GM18526 (cell line): Measurements from ENCODE around the gene DDX24.

Experiments
- POLR2A ChIP-seq: IDR thresholded peaks from 3 replicates; pipeline ENCODE4 v1.6.1; 2011; ENCODE audit not compliant: insufficient read length; ENCODE audit errors: extremely low read depth

The DDX24 gene

DNA sequence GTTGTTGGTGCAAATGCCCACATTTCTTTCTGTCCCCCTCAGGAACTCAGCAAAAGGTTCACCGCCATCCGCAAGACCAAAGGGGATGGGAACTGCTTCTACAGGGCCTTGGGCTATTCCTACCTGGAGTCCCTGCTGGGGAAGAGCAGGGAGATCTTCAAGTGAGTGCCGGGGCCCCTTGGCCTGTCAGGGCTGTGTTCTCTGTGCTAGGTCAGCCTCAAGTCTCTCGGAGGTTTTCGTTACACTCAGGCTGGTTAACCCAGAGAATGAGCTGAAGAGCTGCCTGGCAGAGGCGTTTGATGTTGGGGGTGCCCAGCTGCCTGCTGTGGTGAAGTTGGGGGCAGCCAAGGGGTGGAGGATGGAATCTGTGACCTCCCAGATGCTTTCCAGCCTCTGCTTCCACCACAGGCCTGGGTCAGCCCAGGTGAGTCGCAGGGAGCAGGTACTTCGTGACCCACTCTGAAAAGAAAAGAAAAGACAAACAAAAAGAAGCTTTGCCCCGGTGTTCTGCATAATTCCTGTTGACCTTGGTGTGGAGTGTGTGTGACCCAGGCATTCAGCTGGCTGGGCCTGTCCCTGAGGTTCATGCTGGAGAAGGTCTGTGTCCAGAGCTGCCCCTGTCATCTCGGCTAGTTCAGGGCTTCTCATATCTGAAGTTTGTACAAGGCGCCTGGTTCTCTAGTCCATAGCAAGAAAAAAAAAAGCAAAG lies 41.9 kb downstream of the DDX24 start:
- TF ChIP-seq POLR2A, result no peak

DNA sequence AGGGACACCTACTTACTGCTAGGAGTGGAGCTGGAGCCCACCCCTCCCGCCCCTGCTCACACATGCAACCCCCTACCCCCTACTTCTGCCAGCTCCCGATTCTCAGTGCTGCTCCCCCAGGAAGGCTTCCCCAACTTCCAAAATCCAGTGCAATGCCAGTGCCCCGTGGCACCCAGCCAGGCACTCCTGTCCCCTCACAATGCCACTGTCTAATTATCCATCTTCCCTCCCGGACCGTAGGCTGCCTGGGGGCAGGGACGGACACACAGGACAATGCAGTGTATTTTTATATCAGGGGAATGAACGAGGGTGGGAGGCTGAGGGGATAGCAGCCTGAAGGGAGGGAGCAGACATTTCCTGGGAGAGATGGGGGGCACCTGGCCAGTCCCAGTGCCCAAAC lies 42.5 kb downstream of the DDX24 start:
- no peak for TF ChIP-seq POLR2A

DNA sequence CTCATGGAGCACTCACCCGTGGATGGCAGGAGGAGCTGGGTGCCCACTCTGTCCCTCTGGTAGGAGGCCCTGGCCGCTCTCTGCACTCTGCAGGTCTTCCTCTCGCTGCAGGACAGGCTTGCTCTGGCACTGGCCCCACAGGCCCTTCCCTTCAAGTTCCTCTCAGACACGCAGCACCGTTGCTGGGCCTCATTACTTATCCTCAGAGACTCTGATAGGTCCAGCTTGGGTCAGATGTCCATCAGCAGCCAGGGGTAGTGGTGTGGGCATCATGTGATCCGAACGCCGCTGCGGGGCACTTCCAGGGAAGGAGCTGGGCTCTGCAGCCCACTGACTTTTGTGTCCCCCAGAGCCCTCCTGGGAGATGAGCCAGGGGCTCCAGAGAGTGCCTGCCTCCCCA lies 43.0 kb downstream of the DDX24 start:
- no peak for TF ChIP-seq POLR2A

DNA sequence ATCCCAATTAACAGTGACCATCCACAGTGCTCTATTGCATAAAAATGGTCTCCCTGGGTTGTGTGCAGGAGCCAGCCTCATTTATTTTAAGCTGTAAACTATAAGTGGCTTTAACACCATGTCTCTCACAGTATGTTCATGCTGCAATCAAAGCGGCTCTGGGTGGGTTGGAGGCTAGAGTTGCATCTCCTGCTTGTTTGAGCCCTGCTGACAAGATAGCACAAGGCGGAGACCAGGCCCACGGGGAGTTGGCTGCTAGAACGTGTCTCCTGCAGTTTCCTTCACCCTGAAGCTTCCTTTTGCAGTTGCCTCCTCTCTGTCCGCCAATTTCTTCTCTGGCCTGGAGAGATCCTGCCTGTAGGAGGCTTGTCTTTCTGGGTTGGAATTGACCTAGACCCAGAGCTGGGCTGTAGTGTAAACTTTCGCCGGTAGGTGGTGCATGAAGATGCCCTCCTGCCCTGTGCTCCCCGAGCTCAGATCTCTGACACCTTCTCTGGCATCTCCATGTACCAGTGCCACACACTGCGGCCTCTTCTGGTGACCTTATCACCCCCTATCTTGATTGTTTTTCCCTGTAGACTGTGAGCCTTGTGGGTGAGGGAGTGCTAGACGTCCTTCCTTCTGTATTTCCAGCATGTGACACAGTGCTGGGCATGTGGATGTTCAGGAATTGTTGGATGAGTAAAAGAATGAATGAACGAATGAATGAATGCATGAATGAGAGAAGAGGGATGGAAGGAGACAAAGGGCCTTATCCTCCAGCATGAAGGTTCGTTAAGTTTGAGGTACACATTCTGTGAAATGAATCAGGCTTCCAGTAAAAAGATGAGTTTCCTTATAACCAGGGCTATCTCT lies 44.5 kb downstream of the DDX24 start:
- no peak for TF ChIP-seq POLR2A

DNA sequence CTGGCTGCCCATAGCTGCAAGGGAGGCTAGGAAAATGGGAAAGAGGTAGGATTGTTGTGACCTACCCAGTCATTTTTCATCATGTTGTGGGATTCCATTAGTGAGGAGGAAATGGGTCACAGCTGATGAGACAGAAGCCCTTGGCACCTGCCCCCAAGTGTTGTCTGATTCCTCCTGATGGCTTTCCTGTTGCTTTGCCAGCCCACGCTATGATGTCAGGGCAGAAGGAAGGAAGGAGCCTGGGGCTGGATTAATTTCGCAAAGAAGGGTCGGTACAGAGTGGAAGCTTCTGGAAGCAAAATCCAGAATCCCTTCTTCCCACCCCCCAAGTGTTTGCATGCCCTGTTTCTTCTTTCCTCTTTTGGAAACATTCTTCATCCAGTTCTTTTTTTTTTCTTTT lies 46.1 kb downstream of the DDX24 start:
- no peak for TF ChIP-seq POLR2A

DNA sequence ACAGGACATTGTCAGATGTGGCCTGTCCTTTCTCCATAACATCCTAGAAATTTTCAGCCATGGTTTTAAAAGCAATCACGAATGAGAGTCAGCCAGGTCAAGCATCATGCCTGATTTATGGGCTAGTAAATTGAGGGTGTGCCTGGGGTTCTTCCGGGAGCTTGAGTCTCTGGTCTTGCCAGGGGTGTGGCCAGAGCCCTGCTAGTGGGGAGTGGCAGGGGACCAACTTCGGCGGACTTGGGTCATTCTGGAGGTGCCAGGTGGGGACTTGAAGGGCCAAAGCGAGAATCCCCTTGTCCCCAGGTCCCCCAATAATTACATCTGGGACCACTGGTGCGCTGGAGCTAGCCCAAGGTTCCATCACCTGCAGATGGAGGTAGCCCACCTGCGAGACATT lies 49.1 kb downstream of the DDX24 start:
- no peak for TF ChIP-seq POLR2A

DNA sequence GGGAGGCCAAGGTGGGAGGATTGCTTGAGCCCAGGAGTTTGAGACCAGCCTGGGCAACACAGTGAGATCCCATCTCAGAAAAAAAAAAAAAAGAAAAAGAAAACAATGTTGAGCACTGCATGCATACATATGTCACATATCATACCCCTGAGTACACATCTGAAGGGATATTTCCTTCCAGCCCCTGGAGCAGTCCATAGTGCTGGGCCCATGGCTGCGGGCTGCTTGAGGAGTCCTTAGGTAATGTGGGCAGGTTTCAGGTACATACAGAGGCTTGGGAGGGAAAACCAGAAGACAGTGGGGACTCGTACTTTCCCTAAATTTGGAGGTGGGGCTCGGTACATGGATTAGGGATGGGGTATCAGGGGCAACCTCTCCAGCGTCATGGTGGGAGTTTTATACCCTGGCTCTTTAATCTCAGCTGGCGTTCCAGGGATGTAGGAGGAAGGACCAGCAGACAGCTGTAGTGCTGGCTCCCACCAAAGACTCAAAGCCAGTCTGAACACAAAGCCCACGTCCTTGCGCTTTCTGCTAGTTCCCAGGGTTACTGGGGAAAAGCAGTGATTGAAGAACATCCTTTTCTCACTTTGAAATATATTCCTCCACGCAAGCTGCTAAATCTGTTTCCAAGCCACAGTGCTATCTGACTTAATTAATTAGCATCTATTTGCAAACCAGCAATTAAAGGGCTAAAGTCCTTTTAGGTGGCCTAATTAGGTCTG lies 49.7 kb downstream of the DDX24 start:
- no peak for TF ChIP-seq POLR2A

DNA sequence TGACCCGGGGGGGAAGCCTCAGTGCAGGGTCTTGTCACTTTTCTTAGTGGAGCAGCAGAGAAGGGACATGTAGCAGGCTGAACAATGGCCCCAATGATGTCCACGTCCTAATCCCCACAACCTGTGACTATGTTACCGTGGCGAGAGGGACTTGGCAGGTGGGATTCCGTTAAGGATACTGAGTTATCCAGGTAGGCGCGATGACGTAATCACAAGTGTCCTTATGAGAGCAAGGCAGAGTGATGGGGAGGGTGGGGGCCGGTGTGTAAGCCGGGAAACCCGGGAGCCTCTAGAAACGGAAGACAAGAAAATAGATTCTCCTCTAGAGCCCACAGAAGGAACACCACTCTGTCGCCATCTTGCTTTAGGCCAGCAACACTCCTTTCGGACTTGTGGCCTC lies 50.4 kb downstream of the DDX24 start:
- TF ChIP-seq POLR2A, result no peak

DNA sequence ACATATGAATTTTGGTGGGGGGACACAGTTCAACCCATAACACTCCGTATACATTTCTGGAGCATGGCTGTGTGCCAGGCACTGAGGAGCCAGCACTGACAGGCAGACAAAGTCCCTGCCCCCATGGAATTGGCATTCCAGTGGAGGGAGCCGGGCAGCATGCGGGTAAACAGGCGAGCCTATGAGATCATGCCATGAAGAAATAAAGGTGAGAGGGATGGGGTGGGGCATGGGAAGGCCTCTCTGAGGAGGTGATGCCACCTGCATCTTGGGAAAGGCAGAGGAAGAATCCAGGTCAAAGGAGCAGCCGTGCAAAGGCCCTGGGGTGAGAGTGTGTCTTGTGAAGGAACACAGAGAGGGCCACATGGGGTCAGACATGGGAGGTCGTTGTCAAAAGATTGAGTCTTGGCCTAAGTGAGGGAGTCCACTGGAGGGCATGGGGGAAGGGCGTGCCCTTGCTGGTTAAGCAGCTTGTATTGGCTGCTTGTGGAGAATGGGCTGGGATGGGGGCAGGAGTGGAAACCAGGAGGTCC lies 51.3 kb downstream of the DDX24 start:
- no peak for TF ChIP-seq POLR2A

DNA sequence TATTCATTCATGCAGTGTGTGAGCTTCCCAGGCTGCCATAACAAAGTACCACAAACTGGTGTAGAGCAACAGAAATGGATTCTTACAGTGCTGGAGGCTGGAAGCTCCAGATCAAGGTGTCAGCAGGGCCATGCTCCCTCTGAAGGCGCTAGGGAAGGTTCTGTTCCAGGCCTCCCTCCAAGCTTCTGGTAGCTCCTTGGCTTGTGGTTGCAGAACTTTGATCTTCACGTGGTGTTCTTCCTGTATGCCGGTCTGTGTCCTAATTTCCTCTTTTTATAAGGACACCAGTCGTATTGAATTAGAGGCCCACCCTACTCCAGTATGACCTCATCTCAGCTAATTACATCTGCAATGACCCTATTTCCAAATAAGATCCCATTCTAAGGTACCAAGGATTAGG lies 51.7 kb downstream of the DDX24 start:
- no peak for TF ChIP-seq POLR2A

DNA sequence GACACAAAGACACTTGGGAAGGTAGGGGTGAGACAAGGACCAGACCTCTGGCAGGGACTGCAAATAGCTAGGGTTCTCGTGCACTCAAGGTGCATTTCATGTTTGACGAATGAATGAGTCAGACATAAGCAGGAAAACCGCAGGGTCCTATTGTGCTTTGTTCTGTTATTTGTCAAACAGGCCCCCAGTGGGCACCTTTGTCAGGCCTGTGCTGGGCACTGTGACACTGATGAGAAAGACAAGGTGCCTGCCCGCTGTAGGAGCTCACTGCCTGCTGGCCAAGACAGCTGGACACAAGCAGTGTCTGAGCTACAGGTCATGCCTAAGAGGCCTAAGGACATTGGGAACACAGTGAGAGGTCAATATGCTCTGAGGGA lies 52.6 kb downstream of the DDX24 start:
- TF ChIP-seq POLR2A, result no peak

DNA sequence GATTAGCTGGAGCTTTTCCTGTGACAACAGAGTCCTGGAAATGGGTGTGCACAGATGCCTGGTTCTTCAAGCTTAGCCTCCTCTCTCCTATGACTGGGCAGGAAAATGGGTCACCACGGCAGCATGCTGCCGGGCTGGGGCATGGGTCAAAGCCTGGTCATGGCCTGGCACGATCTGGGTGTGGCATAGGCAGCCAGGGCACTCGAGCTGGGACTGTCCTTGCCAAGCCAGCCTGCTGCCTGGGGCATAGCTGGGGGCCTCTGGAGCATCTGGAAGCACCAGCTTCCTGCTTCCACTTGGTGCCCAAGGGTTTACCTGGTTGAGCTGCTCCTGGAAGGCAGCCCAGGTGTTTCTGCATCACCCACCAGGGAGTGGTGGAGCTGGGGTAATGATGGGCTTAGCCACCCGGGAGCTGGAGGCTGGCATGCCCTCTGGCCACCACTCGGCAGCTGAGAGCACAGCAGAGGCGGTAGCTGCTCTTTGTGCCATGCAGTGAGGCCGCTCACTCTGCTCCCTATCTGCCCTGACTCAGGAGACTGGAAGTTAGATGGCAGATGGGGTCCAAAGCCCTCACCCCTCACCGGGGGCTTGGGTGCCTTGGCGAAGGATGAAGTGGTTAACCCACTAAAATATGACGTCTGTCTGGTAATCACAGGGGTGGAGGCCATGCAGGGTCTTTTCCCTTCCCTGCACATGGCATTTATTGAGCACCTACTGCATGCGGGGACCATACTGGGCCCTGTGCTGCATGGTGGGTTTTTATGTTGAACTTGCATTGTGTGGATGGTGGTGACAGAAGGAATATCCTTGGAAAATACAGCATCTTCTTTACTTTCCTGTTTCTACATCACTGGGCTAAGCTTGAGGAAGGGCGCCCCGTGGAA lies 53.2 kb downstream of the DDX24 start:
- no peak for TF ChIP-seq POLR2A

DNA sequence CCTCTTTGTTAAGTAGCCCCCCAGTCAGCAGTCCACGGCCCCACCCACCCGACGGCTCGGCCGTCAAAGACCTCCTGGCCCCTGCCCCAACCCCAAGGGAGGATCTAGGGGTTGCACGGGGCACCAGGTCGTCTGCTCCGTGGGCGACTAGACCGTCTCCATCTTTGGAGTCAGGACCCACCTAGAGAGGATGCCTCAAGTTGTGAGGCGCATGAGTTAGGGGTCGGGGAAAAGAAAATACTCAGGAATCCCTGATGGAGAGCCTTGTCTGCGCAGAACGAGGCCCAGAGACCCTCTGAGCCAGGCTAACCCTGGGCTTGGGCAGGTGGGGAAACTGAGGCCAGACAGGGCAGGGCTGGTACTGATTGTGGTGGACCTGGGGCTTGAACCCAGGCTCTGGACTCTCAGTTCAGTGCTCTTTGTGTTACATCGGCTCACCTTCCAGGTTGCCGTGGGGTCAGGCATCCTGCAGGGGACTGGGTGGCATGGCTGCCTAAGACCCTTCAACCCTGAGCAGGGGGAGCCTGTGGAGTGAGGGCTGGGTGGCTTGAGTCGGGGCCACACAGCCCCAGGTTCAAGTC lies 54.0 kb downstream of the DDX24 start:
- TF ChIP-seq POLR2A, result no peak

DNA sequence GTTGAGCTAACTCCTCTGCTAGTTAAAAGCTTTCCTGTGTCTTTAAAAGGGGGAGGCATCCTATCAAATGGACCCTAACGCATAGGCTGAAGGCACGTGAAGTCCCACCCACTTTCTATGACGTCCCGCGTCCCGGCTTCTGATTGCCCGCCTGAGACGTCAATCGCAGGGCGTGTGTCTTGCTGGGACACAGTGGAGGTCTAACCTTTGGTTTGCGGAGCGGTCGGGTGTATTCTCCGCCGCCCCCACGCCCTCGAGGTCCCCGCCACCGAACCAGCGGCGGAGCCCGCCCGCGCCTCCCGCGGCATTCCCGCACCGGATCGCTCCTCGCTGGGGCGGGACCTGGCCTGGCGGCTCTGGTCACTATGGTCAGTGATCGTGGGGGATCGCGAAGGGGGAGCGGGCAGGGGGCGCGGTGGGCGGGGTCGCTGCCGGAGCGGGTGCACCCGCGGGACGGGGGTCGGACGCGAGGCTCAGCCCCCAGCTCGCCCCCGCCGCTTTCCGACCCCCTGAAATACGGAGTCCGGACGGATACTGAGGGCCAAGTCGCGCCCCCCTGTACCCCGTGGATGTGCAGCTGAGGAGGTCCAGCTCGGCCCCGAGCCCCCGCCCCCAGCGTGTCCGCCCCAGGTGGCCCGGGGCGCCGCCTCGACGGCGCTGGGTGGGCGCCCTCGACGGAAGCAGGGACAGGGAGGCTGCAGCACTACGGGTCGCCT lies 54.7 kb downstream of the DDX24 start, which contains the start of gene OTUB2:
TSS of gene OTUB2 (plus strand) at position 168 of the 716 bp plus-strand sequence. CDS start at position 366, 198 bp downstream.
- TF ChIP-seq POLR2A, result no peak
